ENCODE measurements around the gene ZNF600. TPM values are rescaled to one million over a fixed set of nuclear protein-coding genes. Genes with fewer than 3 reads are reported as not detected.
"Not testable (repeated sequence)": the region's sequence is repeated elsewhere in the genome, so short reads cannot be mapped to it uniquely, and the experiment has no call there.

ZNF600 gene
- total RNA-seq, 4 donors from 2014 or later: 8.1 to 30.0 (median 10.9) TPM

DNA sequence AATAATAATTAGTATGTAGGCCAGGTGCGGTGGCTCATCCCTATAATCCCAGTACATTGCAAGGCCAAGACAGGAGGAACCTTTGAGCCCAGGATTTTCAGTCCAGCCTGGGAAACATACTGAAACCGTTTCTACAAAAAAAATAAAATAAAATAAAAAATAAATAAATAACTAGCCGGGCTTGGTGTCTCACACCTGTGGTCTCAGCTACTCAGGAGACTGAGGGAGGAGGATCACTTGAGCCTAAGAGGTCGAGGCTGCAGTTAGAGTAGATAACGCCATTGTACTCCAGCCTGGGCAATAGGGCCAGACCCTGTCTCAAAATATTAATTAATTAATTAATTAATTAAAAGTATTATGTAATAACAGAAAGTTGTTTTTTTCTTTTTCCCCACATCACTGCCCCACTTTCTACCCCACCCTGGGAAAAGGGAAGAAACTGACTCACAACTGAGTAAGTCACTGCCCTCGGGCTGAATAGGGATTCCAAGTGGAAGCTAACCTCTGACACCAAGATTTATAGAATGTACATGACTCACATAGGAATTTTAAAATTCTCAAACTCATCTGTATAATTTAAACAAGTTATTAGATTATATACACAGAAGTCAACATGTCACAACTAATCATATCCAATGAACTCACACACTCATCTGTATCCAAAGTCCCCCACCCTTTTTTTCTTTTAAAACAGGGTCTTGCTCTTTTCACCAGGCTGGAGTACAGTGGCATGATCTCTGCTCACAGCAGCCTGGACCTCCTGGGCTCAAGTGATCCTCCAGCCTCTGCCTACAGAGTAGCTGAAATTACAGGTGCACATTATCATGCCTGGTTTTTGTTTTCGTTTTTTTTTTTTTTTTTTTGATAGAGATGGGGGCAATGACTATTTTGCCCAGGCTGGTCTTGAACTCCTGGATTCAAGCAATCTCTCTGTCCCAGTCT is 64.3 kb downstream of the ZNF600 start:
- H3K9me3 ChIP-seq: peaks cover 3% of the 10 kb centered on the region
- H3K27ac ChIP-seq: no peak overlapping the region
- no peak overlapping the region for H3K4me3 ChIP-seq
- DNase-seq (ENCODE audit: low spot score in 2 of 2): no peak
- 74% methylated on average over 7 of the region's 7 CpGs for WGBS
- H3K36me3 ChIP-seq: peaks cover 51% of the 10 kb centered on the region
- TF ChIP-seq, protein P1, sequence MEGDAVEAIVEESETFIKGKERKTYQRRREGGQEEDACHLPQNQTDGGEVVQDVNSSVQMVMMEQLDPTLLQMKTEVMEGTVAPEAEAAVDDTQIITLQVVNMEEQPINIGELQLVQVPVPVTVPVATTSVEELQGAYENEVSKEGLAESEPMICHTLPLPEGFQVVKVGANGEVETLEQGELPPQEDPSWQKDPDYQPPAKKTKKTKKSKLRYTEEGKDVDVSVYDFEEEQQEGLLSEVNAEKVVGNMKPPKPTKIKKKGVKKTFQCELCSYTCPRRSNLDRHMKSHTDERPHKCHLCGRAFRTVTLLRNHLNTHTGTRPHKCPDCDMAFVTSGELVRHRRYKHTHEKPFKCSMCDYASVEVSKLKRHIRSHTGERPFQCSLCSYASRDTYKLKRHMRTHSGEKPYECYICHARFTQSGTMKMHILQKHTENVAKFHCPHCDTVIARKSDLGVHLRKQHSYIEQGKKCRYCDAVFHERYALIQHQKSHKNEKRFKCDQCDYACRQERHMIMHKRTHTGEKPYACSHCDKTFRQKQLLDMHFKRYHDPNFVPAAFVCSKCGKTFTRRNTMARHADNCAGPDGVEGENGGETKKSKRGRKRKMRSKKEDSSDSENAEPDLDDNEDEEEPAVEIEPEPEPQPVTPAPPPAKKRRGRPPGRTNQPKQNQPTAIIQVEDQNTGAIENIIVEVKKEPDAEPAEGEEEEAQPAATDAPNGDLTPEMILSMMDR (IDR thresholded peaks at IDR 0.05): no peak
- H3K4me1 ChIP-seq: no peaks in the 10 kb centered on the region
- no peaks in the 10 kb centered on the region for H3K27me3 ChIP-seq

DNA sequence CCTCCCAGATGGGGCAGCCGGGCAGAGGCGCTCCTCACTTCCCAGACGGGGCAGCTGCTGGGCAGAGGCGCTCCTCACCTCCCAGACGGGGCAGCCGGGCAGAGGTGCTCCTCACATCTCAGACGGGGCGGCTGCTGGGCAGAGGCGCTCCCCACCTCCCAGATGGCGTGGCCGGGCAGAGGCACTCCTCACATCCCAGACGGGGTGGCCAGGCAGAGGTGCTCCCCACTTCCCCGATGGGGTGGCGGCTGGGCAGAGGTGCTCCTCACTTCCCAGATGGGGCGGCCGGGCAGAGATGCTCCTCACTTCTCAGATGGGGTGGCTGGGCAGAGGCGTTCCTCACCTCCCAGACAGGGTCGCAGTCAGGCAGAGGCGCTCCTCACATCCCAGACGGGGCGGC is 66.0 kb downstream of the ZNF600 start:
- not testable (repeated sequence) for H3K27ac ChIP-seq; DNase-seq (ENCODE audit: low spot score in 2 of 2); H3K4me3 ChIP-seq; H3K9me3 ChIP-seq; H3K4me1 ChIP-seq; H3K27me3 ChIP-seq
- 90% methylated on average over 5 of the region's 21 CpGs for WGBS
- peaks cover 33% of the 10 kb centered on the region for H3K36me3 ChIP-seq

DNA sequence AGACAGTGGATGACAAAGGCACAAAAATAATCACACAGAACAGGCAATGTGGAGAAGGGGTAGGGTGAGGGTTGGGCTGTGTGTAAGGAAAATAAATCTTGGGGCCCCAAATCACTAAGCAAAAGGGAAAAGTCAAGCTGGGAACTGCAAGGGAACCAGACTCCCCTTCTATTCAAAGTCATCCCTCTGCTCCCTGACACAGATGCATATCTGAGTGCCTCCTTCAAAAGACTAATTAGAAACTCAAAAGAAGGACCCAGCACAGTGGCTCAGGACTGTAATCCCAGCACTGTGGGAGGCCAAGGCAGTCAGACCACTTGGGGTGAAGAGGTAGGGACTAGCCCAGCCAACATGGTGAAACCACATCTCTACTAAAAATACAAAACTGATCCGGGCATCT is 70.1 kb downstream of the ZNF600 start:
- Histone ChIP-seq H3K36me3 (peaks cover 52% of the 10 kb centered on the region), H3K27me3 (no peaks in the 10 kb centered on the region), H3K9me3 (peaks cover 3% of the 10 kb centered on the region), H3K4me1 (no peaks in the 10 kb centered on the region), H3K27ac (no peak overlapping the region), H3K4me3 (no peak overlapping the region)
- TF ChIP-seq POLR2AphosphoS5 (IDR thresholded peaks at IDR 0.05): no peak
- TF ChIP-seq, protein P1 (IDR thresholded peaks at IDR 0.05): no peak
- DNase-seq (ENCODE audit: low spot score in 2 of 2): no peak
- WGBS: 83% methylated on average over 1 of the region's 1 CpG

DNA sequence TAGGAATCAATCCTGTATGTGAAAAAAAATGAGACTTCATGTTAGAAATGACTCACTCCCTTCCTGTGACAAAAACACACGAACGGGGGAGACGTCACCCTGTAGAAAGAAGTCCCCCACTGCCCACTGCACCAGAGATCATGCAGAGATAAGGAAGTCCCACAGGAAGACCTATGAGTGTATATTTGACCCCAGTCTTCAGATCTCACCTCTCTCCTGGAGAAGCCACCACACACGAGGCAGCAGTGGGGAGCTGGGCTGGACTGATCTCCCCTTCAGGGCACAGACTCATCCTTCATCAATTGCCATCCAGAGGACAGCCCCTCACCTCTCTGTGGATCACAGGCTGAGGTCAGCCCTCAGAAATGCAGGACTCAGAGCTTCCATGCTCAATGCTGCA is 70.7 kb downstream of the ZNF600 start:
- WGBS: 68% methylated on average over 4 of the region's 4 CpGs
- H3K27ac ChIP-seq; H3K4me1 ChIP-seq; DNase-seq (ENCODE audit: low spot score in 2 of 2); H3K4me3 ChIP-seq; H3K27me3 ChIP-seq; H3K9me3 ChIP-seq: not testable (repeated sequence)
- H3K36me3 ChIP-seq: peaks cover 52% of the 10 kb centered on the region

DNA sequence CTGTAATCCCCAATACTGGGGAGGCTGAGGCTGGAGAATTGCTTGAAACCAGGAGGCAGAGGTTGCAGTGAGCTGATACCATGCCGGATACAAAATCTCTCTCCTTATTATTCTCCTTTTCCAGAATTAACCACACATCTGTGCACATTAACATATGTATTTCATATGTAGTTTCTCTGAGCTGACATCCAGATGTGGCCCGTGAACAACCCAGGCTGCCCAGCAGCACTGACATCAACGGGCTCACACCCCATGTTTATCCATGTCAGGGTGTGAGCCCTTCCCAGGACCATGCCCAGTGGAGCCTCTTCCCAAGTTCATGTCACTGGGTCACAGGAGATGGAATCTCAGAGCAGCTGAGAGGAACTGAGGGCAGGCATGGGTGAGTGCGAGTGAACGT is 71.3 kb downstream of the ZNF600 start:
- WGBS: 81% methylated on average over 5 of the region's 5 CpGs
- H3K9me3 ChIP-seq; H3K27ac ChIP-seq; DNase-seq (ENCODE audit: low spot score in 2 of 2); H3K4me1 ChIP-seq; H3K27me3 ChIP-seq; H3K4me3 ChIP-seq: not testable (repeated sequence)
- peaks cover 52% of the 10 kb centered on the region for H3K36me3 ChIP-seq

Other genes starting within 250 kb of the ZNF600 start
- gene ZNF701, start 216.5 kb downstream of the ZNF600 start, total RNA-seq: 10 to 100 TPM; 11.7 to 16.2 (median 12.6) TPM
- 10 to 100 TPM; 21.3 to 92.9 (median 41.4) TPM for gene ZNF83, start 148.4 kb downstream of the ZNF600 start, total RNA-seq
- 10 to 100 TPM in 2 of 4 donors, 1 to 10 TPM in 2; 6.2 to 13.5 (median 9.4) TPM for gene ZNF611, start 51.7 kb downstream of the ZNF600 start, total RNA-seq
- gene ZNF28, start 34.8 kb upstream of the ZNF600 start, total RNA-seq: 10 to 100 TPM; 10.0 to 16.7 (median 14.9) TPM
- gene ZNF468, start 70.8 kb upstream of the ZNF600 start, total RNA-seq: 10 to 100 TPM; 11.9 to 18.7 (median 17.9) TPM
- gene ZNF320, start 110.8 kb upstream of the ZNF600 start, total RNA-seq: 10 to 100 TPM in 2 of 4 donors, 1 to 10 TPM in 2; 5.3 to 29.3 (median 11.3) TPM
- gene ZNF888, start 136.6 kb upstream of the ZNF600 start, total RNA-seq: 1 to 10 TPM; 3.5 to 5.3 (median 4.5) TPM
- gene ZNF816, start 176.1 kb upstream of the ZNF600 start, total RNA-seq: 10 to 100 TPM in 2 of 4 donors, 1 to 10 TPM in 2; 6.8 to 14.5 (median 9.2) TPM
- not detected for gene ERVV-1, start 227.1 kb upstream of the ZNF600 start, total RNA-seq

Measured in suprapubic skin (tissue), 4 donors.